IMR-90 (cell line): Measurements from ENCODE around the gene SFT2D3. TPM values are rescaled to one million over a fixed set of nuclear protein-coding genes. Genes with fewer than 3 reads are reported as not detected.

ENCODE experiments used
- ATAC-seq: fragments of 200-7000 bp; cut with Tn5 transposase; 2 replicates; pipeline ENCODE4 v1.9.1; 2020; ENCODE audit warnings: low read depth, mild to moderate bottlenecking, moderate library complexity
- BruUV-seq: library from RNA; stranded (reverse); fragments of 400-500 nt; replicated peaks from 2 replicates; lab custom pipeline; 2021; lab: Mats Ljungman, UMichigan
- CTCF ChIA-PET: fragments of 300-600 bp; formaldehyde crosslinking; extraction: SDS; loops from one replicate; lab custom pipeline; 2021; ENCODE audit warnings: antibody characterized with exemption; lab: Yijun Ruan, JAX
- POLR2A ChIA-PET: fragments of 300-600 bp; sonication (Branson Sonifier 250); formaldehyde crosslinking; loops from one replicate; lab custom pipeline; 2022; ENCODE audit warnings: antibody characterized with exemption; ENCODE audit not compliant: unreplicated experiment; lab: Charles Lee
- DNase-seq: peaks from one replicate; pipeline ENCODE4 v3.0.0; 2013
- H2AFZ ChIP-seq: replicated peaks from 2 replicates; pipeline ENCODE3; 2013; ENCODE audit warnings: low read length, mild to moderate bottlenecking; ENCODE audit not compliant: poor library complexity
- H2AK5ac ChIP-seq: 2 replicates; pipeline ENCODE4 v1.6.1; 2013; ENCODE audit warnings: low read depth, low read length, inconsistent platforms
- H2AK9ac ChIP-seq: replicated peaks from 2 replicates; pipeline ENCODE3; 2013; ENCODE audit warnings: mild to moderate bottlenecking, low read depth, low read length, moderate library complexity; ENCODE audit not compliant: poor library complexity
- H2BK120ac ChIP-seq: 2 replicates; pipeline ENCODE4 v1.6.1; 2013; ENCODE audit warnings: low read depth, low read length, inconsistent platforms
- H2BK15ac ChIP-seq: 3 replicates; pipeline ENCODE4 v1.6.1; 2013; ENCODE audit warnings: low read depth, low read length, inconsistent platforms
- H2BK20ac ChIP-seq: 2 replicates; pipeline ENCODE4 v1.6.1; 2013; ENCODE audit warnings: low read depth, mild to moderate bottlenecking, inconsistent platforms, low read length, moderate library complexity
- H2BK5ac ChIP-seq: 2 replicates; pipeline ENCODE4 v1.6.1; 2013; ENCODE audit warnings: mild to moderate bottlenecking, low read depth, low read length, inconsistent platforms; ENCODE audit not compliant: poor library complexity, severe bottlenecking
- H3K14ac ChIP-seq: replicated peaks from 2 replicates; pipeline ENCODE4 v1.6.1; 2013; ENCODE audit warnings: low read depth, low read length, inconsistent platforms
- H3K18ac ChIP-seq: 2 replicates; pipeline ENCODE4 v1.6.1; 2013; ENCODE audit warnings: low read depth, low read length, control low read depth
- H3K23ac ChIP-seq: 2 replicates; pipeline ENCODE4 v1.6.1; 2013; ENCODE audit warnings: low read depth, low read length, inconsistent platforms
- H3K27ac ChIP-seq: 2 replicates; pipeline ENCODE4 v1.5.1; 2013; ENCODE audit warnings: mild to moderate bottlenecking, control low read depth, low read length; ENCODE audit not compliant: insufficient read depth
- H3K27me3 ChIP-seq: 2 replicates; pipeline ENCODE4 v1.6.1; 2013; ENCODE audit warnings: low read length; ENCODE audit not compliant: control insufficient read depth, insufficient read depth
- H3K36me3 ChIP-seq: 2 replicates; pipeline ENCODE4 v1.6.1; 2013; ENCODE audit warnings: low read length, mixed read lengths; ENCODE audit not compliant: control insufficient read depth, insufficient read depth
- H3K4ac ChIP-seq: 2 replicates; pipeline ENCODE4 v1.6.1; 2013; ENCODE audit warnings: low read depth, low read length, inconsistent platforms
- H3K4me1 ChIP-seq: 2 replicates; pipeline ENCODE4 v1.6.1; 2013; ENCODE audit warnings: low read length, mixed read lengths; ENCODE audit not compliant: control insufficient read depth, insufficient read depth
- H3K4me2 ChIP-seq: 2 replicates; pipeline ENCODE4 v1.6.1; 2013; ENCODE audit warnings: low read depth, mild to moderate bottlenecking, control low read depth, low read length, moderate library complexity
- H3K4me3 ChIP-seq: 2 replicates; pipeline ENCODE4 v1.5.1; 2013; ENCODE audit warnings: low read depth, mild to moderate bottlenecking, control low read depth, low read length, moderate library complexity; ENCODE audit not compliant: insufficient read depth
- H3K56ac ChIP-seq: 2 replicates; pipeline ENCODE4 v1.6.1; 2013; ENCODE audit warnings: low read length, inconsistent platforms; ENCODE audit not compliant: insufficient read depth; ENCODE audit errors: extremely low read depth
- H3K79me1 ChIP-seq, 2 experiments: 2 replicates each; pipeline ENCODE4 v1.6.1; 2013; ENCODE audit warnings: low read length in 2 of 2, inconsistent platforms in 1 of 2, low read depth in 1 of 2
- H3K9ac ChIP-seq: 2 replicates; pipeline ENCODE4 v1.6.1; 2013; ENCODE audit warnings: low read depth, low read length, control low read depth
- H3K9me1 ChIP-seq: 2 replicates; pipeline ENCODE4 v1.6.1; 2013; ENCODE audit warnings: low read length, inconsistent platforms; ENCODE audit not compliant: insufficient read depth
- H3K9me3 ChIP-seq: 2 replicates; pipeline ENCODE4 v1.6.1; 2013; ENCODE audit warnings: low read length; ENCODE audit not compliant: control insufficient read depth, insufficient read depth
- H4K20me1 ChIP-seq: 2 replicates; pipeline ENCODE4 v1.6.1; 2013; ENCODE audit warnings: low read length, inconsistent platforms; ENCODE audit not compliant: insufficient read depth
- H4K5ac ChIP-seq: 2 replicates; pipeline ENCODE4 v1.6.1; 2013; ENCODE audit warnings: mild to moderate bottlenecking, low read depth, low read length, control low read depth
- H4K8ac ChIP-seq, 2 experiments: 2 replicates each; pipeline ENCODE4 v1.6.1; 2013; ENCODE audit warnings: low read depth in 2 of 2, low read length in 2 of 2, control low read depth in 1 of 2, inconsistent platforms in 1 of 2
- H4K91ac ChIP-seq: 2 replicates; pipeline ENCODE4 v1.6.1; 2013; ENCODE audit warnings: low read depth, low read length, inconsistent platforms; ENCODE audit not compliant: insufficient read depth
- BHLHE40 ChIP-seq: fragments of 150-350 bp; IDR thresholded peaks from 2 replicates; pipeline ENCODE4 v1.6.1; 2016; ENCODE audit warnings: mild to moderate bottlenecking, low read depth, low read length
- CEBPB ChIP-seq: IDR thresholded peaks from 2 replicates; pipeline ENCODE4 v1.6.1; 2012; ENCODE audit warnings: low read depth, low read length, improper control_type of control experiment
- CHD1 ChIP-seq: IDR thresholded peaks from 2 replicates; pipeline ENCODE4 v1.6.1; 2012; ENCODE audit warnings: low read depth, low read length, improper control_type of control experiment
- FOS ChIP-seq: fragments of 150-350 bp; IDR thresholded peaks from 2 replicates; pipeline ENCODE4 v1.6.1; 2016; ENCODE audit warnings: low read depth, low read length
- MAFK ChIP-seq: IDR thresholded peaks from 2 replicates; pipeline ENCODE4 v1.6.1; 2012; ENCODE audit warnings: low read depth, low read length, improper control_type of control experiment
- MAZ ChIP-seq: IDR thresholded peaks from 2 replicates; pipeline ENCODE4 v1.6.1; 2012; ENCODE audit warnings: low read depth, mild to moderate bottlenecking, low read length, improper control_type of control experiment, moderate library complexity, borderline replicate concordance
- MXI1 ChIP-seq: IDR thresholded peaks from 2 replicates; pipeline ENCODE4 v1.6.1; 2012; ENCODE audit warnings: low read depth, mild to moderate bottlenecking, low read length, moderate library complexity, borderline replicate concordance
- NFE2L2 ChIP-seq: fragments of 150-350 bp; IDR thresholded peaks from 2 replicates; pipeline ENCODE4 v1.6.1; 2016; ENCODE audit warnings: low read depth, mild to moderate bottlenecking, low read length
- POLR2A ChIP-seq: IDR thresholded peaks from 2 replicates; pipeline ENCODE4 v1.6.1; 2012; ENCODE audit warnings: mild to moderate bottlenecking, low read depth, low read length
- RAD21 ChIP-seq: IDR thresholded peaks from 2 replicates; pipeline ENCODE4 v1.6.1; 2012; ENCODE audit warnings: low read length, improper control_type of control experiment
- RCOR1 ChIP-seq: IDR thresholded peaks from 2 replicates; pipeline ENCODE4 v1.6.1; 2012; ENCODE audit warnings: mild to moderate bottlenecking, low read length, improper control_type of control experiment; ENCODE audit not compliant: insufficient replicate concordance
- RFX5 ChIP-seq: IDR thresholded peaks from 2 replicates; pipeline ENCODE4 v1.8.0; 2012; ENCODE audit warnings: low read depth, mild to moderate bottlenecking, low read length, moderate library complexity
- SMC3 ChIP-seq: fragments of 150-350 bp; IDR thresholded peaks from 2 replicates; pipeline ENCODE4 v1.6.1; 2016; ENCODE audit warnings: low read depth, mild to moderate bottlenecking, antibody characterized with exemption, low read length, moderate library complexity
- WGBS, 2 experiments: methylation state at CpG; one replicate each; pipeline versions ENCODE4 v1.1.5 to v1.1.7; 2013; ENCODE audit warnings: missing lambda C conversion rate in 2 of 2; ENCODE audit not compliant: insufficient read length in 1 of 2; ENCODE audit errors: extremely low coverage in 2 of 2; 5-methylcytosine and 5-hydroxymethylcytosine counted together
- dilution Hi-C: fragments of 300-500 bp; cut with HindIII; formaldehyde crosslinking; loops from one replicate; pipeline ENCODE4 v1.14.3; 2018; ENCODE audit warnings: low sequenced_read_pairs; ENCODE audit not compliant: unreplicated experiment
- in situ Hi-C: fragments of 300-500 bp; cut with MboI; formaldehyde crosslinking; loops from 3 replicates; pipeline ENCODE4 v1.14.3; 2019; ENCODE audit warnings: low sequenced_read_pairs, inconsistent platforms, mixed read lengths
- intact Hi-C: fragments of 100-400 bp; cut with micrococcal nuclease; formaldehyde crosslinking; loops from 2 replicates; pipeline ENCODE4 v1.10.0; 2022
- polyA plus RNA-seq, 3 experiments: library from polyadenylated mRNA; depleted of rRNA; stranded (reverse); fragments of >200 nt; gene quantifications; 2 replicates each; pipeline ENCODE4 v1.2.3, GENCODE V29; 2012; ENCODE audit warnings: low replicate concordance in 1 of 3
- total RNA-seq: library from RNA; depleted of rRNA; stranded (reverse); fragments of >200 nt; gene quantifications from 2 replicates; pipeline ENCODE4 v1.2.3, GENCODE V29; 2012
- TF ChIP-seq, protein P1 (sequence below): fragments of 150-350 bp; IDR thresholded peaks from 2 replicates; pipeline ENCODE4 v1.6.1; 2017; ENCODE audit warnings: mild to moderate bottlenecking, antibody characterized with exemption, low read length, low read depth
- TF ChIP-seq, protein P2 (sequence below): conservative IDR thresholded peaks from 2 replicates; pipeline ENCODE4 v1.5.1; 2012; ENCODE audit warnings: mild to moderate bottlenecking, low read depth, low read length, improper control_type of control experiment
- TF ChIP-seq, protein P3 (sequence below): fragments of 150-350 bp; IDR thresholded peaks from 2 replicates; pipeline ENCODE4 v1.6.1; 2016; ENCODE audit warnings: low read depth, mild to moderate bottlenecking, low read length, moderate library complexity, borderline replicate concordance

Gene SFT2D3
- total and polyA plus RNA-seq, 2 of the 4 experiments (the other 2 are of a cell fraction) = 2.5 to 3.1 TPM

DNA sequence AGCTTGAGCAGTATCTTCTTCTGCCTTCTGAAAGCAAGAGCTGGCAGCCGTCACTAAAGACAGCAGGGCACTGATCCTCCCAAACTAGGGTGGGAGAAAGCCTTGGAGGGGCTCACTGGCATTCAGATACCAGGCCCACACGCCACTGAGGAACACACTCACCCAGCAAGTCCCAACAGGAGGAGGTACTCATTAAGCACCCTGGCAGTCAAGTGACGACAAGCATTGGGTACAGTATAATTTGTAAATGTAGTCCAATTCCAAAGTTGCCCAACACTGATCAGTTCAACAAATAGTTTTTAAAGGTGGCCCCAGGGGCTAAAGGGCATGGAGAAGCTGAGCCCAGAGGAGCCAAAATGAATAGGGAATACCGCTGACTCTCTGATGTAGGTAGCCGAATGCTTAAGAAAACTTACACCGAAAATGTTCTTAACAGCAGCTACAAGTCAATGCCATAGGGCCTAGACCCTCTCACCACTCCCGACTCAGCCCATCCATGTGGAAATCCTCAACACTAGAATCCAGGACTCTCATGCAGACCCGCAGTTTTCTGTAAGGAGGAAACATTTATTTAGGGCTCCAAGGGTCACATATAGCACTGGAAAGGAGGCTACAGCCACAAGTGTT, 35.9 kb upstream of the SFT2D3 start:
- Histone ChIP-seq H2BK120ac (no peak overlapping the region), H3K4me2 (no peak overlapping the region), H3K4me1 (peaks cover 14% of the 10 kb centered on the region), H3K23ac (no peak overlapping the region; the same call in 1 of the 2 replicates), H2AK5ac (no peak overlapping the region), H3K79me1 (peaks cover 19 to 67% of the 10 kb centered on the region in 2 experiments), H4K5ac (no peak overlapping the region), H2AFZ (no peak overlapping the region), H2AK9ac (no peak overlapping the region), H4K20me1 (peaks cover 67% of the 10 kb centered on the region), H3K4ac (no peak overlapping the region), H2BK5ac (no peak overlapping the region), H2BK15ac (no peak overlapping the region), H3K27ac (no peak overlapping the region), H3K4me3 (no peak overlapping the region), H3K9ac (no peak overlapping the region), H3K56ac (no peak overlapping the region), H4K8ac (no peak overlapping the region), H2BK20ac (no peak overlapping the region), H3K9me1 (peaks cover 18% of the 10 kb centered on the region), H3K14ac (no peak overlapping the region), H3K9me3 (no peaks in the 10 kb centered on the region), H3K27me3 (no peaks in the 10 kb centered on the region), H4K91ac (no peak overlapping the region), H3K18ac (no peak overlapping the region), H3K36me3 (peaks cover 4% of the 10 kb centered on the region; the same call in 1 of the 2 replicates)
- ATAC-seq = no peak
- TF ChIP-seq NFE2L2 (no peak), RCOR1 (no peak), BHLHE40 (no peak), MAFK (no peak), MXI1 (no peak), RFX5 (no peak), CEBPB (no peak), FOS (no peak), CHD1 (no peak), RAD21 (no peak), POLR2A (no peak), SMC3 (no peak), MAZ (no peak)
- TF ChIP-seq, protein P1, sequence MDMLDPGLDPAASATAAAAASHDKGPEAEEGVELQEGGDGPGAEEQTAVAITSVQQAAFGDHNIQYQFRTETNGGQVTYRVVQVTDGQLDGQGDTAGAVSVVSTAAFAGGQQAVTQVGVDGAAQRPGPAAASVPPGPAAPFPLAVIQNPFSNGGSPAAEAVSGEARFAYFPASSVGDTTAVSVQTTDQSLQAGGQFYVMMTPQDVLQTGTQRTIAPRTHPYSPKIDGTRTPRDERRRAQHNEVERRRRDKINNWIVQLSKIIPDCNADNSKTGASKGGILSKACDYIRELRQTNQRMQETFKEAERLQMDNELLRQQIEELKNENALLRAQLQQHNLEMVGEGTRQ = no peak
- TF ChIP-seq, protein P2, sequence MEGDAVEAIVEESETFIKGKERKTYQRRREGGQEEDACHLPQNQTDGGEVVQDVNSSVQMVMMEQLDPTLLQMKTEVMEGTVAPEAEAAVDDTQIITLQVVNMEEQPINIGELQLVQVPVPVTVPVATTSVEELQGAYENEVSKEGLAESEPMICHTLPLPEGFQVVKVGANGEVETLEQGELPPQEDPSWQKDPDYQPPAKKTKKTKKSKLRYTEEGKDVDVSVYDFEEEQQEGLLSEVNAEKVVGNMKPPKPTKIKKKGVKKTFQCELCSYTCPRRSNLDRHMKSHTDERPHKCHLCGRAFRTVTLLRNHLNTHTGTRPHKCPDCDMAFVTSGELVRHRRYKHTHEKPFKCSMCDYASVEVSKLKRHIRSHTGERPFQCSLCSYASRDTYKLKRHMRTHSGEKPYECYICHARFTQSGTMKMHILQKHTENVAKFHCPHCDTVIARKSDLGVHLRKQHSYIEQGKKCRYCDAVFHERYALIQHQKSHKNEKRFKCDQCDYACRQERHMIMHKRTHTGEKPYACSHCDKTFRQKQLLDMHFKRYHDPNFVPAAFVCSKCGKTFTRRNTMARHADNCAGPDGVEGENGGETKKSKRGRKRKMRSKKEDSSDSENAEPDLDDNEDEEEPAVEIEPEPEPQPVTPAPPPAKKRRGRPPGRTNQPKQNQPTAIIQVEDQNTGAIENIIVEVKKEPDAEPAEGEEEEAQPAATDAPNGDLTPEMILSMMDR = no peak
- TF ChIP-seq, protein P3, sequence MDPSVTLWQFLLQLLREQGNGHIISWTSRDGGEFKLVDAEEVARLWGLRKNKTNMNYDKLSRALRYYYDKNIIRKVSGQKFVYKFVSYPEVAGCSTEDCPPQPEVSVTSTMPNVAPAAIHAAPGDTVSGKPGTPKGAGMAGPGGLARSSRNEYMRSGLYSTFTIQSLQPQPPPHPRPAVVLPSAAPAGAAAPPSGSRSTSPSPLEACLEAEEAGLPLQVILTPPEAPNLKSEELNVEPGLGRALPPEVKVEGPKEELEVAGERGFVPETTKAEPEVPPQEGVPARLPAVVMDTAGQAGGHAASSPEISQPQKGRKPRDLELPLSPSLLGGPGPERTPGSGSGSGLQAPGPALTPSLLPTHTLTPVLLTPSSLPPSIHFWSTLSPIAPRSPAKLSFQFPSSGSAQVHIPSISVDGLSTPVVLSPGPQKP = no peak
- intact Hi-C loops (no loop called here), in situ Hi-C loops (no loop called here), dilution Hi-C loops (no loop called here)
- ChIA-PET POLR2A (no interaction called here), CTCF (no interaction called here)
- no CpG with 5 or more reads among the region's 8 CpGs for WGBS, 2 experiments
- BruUV-seq = no TSS peak
- no peak for DNase-seq
